H1 (cell line): ENCODE results near the gene ARAP3.

ENCODE experiments used
- BCL11A ChIP-seq, 2 experiments: IDR thresholded peaks; one replicate each; pipeline ENCODE4 v1.6.1; 2011; ENCODE audit warnings: low read depth in 2 of 2, low read length in 2 of 2, mild to moderate bottlenecking in 2 of 2
- KDM4A ChIP-seq: IDR thresholded peaks from one replicate; pipeline ENCODE4 v1.7.1; 2012; ENCODE audit warnings: low read depth, mild to moderate bottlenecking, moderate library complexity, low read length, inconsistent platforms; ENCODE audit not compliant: severe bottlenecking
- NRF1 ChIP-seq: IDR thresholded peaks from 2 replicates; pipeline ENCODE4 v1.6.1; 2011; ENCODE audit warnings: mild to moderate bottlenecking, low read depth, low read length, improper control_type of control experiment
- POLR2AphosphoS5 ChIP-seq: IDR thresholded peaks from 2 replicates; pipeline ENCODE4 v1.6.1; 2011; ENCODE audit warnings: low read depth, low read length
- SAP30 ChIP-seq: fragments of 300-600 bp; sonication (generic); IDR thresholded peaks from 2 replicates; pipeline ENCODE4 v1.7.1; 2012; ENCODE audit warnings: low read length, moderate library complexity, mild to moderate bottlenecking, inconsistent platforms; ENCODE audit not compliant: insufficient read depth, insufficient replicate concordance
- TF ChIP-seq, protein P1 (sequence below), 3 experiments: IDR thresholded peaks; 1 replicate in 2 of 3; 2 replicates in 1 of 3; pipeline versions ENCODE4 v1.5.1 to v1.6.1; 2011; ENCODE audit warnings: low read length in 3 of 3, mild to moderate bottlenecking in 3 of 3, inconsistent platforms in 2 of 3, low read depth in 1 of 3, moderate library complexity in 1 of 3; ENCODE audit not compliant: insufficient read depth in 1 of 3; ENCODE audit errors: control extremely low read depth in 1 of 3

GRCh38 chr5:141657937-141658545, 24.0 kb downstream of the ARAP3 start:
- TF ChIP-seq KDM4A (no peak), BCL11A (IDR thresholded peaks at IDR 0.05; ENCODE audit: low read depth in 2 of 2, low read length in 2 of 2) (no peak), NRF1 (no peak), POLR2AphosphoS5 (no peak; the same call in 1 of the 2 replicates), SAP30 (no peak)
- TF ChIP-seq, protein P1, sequence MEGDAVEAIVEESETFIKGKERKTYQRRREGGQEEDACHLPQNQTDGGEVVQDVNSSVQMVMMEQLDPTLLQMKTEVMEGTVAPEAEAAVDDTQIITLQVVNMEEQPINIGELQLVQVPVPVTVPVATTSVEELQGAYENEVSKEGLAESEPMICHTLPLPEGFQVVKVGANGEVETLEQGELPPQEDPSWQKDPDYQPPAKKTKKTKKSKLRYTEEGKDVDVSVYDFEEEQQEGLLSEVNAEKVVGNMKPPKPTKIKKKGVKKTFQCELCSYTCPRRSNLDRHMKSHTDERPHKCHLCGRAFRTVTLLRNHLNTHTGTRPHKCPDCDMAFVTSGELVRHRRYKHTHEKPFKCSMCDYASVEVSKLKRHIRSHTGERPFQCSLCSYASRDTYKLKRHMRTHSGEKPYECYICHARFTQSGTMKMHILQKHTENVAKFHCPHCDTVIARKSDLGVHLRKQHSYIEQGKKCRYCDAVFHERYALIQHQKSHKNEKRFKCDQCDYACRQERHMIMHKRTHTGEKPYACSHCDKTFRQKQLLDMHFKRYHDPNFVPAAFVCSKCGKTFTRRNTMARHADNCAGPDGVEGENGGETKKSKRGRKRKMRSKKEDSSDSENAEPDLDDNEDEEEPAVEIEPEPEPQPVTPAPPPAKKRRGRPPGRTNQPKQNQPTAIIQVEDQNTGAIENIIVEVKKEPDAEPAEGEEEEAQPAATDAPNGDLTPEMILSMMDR (IDR thresholded peaks at IDR 0.05; ENCODE audit: control extremely low read depth in 1 of 3, insufficient read depth in 1 of 3, low read depth in 1 of 3, low read length in 3 of 3) = no peak
